PFSK-1 (cell line): ENCODE measurements around the gene SCUBE2.

Experiments used
- FOXP2 ChIP-seq: optimal IDR thresholded peaks from 2 replicates; pipeline ENCODE3; 2011; ENCODE audit warnings: borderline replicate concordance, control low read depth, inconsistent platforms; ENCODE audit not compliant: insufficient read depth; ENCODE audit errors: extremely low read length, extremely low read depth
- POLR2AphosphoS5 ChIP-seq: IDR thresholded peaks from 2 replicates; pipeline ENCODE4 v1.6.1; 2012; ENCODE audit warnings: low read depth, mild to moderate bottlenecking, control low read depth, low read length, moderate library complexity
- REST ChIP-seq, 2 experiments: IDR thresholded peaks; 2 replicates each; pipeline versions ENCODE4 v1.6.1 to v1.8.0; 2011 to 2012; ENCODE audit warnings: low read depth in 2 of 2, low read length in 2 of 2, control low read depth in 1 of 2, inconsistent platforms in 1 of 2, mild to moderate bottlenecking in 1 of 2, moderate library complexity in 1 of 2; ENCODE audit not compliant: insufficient read depth in 1 of 2
- TAF1 ChIP-seq: IDR thresholded peaks from 2 replicates; pipeline ENCODE4 v1.6.1; 2012; ENCODE audit warnings: low read length, control low read depth, borderline replicate concordance; ENCODE audit not compliant: insufficient read depth

- TF ChIP-seq POLR2AphosphoS5 (no peak), TAF1 (no peak), REST (IDR thresholded peaks at IDR 0.05; ENCODE audit: insufficient read depth in 1 of 2, low read depth in 2 of 2, low read length in 2 of 2) (no peak), FOXP2 (no peak)
These were observed 833 bp downstream of the SCUBE2 start for GRCh38 chr11:9090488-9091043.
